ENCODE results near the gene TIGD3. TPM values are rescaled to one million over a fixed set of nuclear protein-coding genes. Genes with fewer than 3 reads are reported as not detected.

Gene TIGD3
- total and polyA plus RNA-seq, 10 of the 15 experiments (the other 5 are each of a cell fraction or from before 2014, with no cell fraction given), result 0.13 to 1.4 (median 0.57) TPM

DNA sequence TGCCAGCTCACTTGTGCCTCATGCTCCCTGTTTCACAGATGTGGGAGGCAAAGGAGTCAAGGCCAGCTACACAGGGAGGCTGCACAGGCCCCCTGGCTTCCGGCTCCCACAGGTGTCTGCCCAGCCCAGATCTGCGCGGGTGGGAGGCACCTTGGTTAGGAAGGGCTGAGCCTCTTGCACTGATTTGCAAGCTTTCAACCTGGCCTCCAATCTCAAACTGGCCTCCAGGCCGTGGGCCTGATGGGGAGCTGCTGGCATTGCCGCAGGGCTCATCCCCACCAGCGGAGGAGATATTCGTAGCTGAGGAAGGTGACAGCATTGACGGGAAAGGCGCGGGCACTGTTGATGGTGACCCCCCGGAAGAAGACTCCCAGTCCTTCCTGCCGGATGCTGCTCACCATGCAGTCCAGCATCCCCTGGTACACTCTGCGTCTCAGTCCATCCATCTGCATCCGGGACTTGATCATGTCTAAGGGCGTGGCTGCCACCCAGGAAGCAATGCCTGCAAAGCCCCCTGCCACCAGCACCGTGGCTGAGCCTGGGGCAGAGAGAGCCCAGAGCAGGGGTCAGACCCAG lies 21.7 kb downstream of the TIGD3 start (continued):
- TF ChIP-seq, protein P1, sequence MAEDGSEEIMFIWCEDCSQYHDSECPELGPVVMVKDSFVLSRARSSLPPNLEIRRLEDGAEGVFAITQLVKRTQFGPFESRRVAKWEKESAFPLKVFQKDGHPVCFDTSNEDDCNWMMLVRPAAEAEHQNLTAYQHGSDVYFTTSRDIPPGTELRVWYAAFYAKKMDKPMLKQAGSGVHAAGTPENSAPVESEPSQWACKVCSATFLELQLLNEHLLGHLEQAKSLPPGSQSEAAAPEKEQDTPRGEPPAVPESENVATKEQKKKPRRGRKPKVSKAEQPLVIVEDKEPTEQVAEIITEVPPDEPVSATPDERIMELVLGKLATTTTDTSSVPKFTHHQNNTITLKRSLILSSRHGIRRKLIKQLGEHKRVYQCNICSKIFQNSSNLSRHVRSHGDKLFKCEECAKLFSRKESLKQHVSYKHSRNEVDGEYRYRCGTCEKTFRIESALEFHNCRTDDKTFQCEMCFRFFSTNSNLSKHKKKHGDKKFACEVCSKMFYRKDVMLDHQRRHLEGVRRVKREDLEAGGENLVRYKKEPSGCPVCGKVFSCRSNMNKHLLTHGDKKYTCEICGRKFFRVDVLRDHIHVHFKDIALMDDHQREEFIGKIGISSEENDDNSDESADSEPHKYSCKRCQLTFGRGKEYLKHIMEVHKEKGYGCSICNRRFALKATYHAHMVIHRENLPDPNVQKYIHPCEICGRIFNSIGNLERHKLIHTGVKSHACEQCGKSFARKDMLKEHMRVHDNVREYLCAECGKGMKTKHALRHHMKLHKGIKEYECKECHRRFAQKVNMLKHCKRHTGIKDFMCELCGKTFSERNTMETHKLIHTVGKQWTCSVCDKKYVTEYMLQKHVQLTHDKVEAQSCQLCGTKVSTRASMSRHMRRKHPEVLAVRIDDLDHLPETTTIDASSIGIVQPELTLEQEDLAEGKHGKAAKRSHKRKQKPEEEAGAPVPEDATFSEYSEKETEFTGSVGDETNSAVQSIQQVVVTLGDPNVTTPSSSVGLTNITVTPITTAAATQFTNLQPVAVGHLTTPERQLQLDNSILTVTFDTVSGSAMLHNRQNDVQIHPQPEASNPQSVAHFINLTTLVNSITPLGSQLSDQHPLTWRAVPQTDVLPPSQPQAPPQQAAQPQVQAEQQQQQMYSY (CRISPR knock-in tag; IDR thresholded peaks at IDR 0.05), result no peak

DNA sequence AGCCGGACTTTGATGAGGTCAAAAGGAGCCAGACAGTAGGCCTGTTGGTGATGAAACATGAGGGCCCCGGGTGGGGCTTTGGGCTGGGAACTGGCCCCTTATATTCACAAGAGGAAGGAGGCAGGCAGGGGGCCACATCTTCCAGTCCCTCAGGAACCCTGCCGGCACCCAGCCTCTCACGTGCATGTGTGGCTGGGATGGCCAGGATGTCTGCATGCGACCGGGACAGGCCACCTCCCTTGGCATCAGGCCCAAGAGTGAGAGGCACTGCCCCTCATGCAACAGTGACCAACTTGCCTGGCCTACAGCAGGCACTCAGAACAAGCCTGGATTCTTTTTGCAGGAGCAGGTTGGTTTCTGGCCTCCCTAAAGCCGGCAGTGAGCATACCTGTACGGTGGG lies 22.5 kb downstream of the TIGD3 start:
- Histone ChIP-seq H3K36me3 (ENCODE audit: control insufficient read depth in 2 of 2, insufficient read depth in 2 of 2, low read length in 1 of 2) (peaks cover 0 to 3% of the 10 kb centered on the region in 2 experiments; a peak in 2 of 4 replicates), H3K4me1 (ENCODE audit: control insufficient read depth, insufficient read depth, low read length) (peaks cover 30% of the 10 kb centered on the region), H2AFZ (ENCODE audit: control insufficient read depth, low read depth, low read length) (no peak overlapping the region), H3K9ac (ENCODE audit: control insufficient read depth, insufficient read depth, low read length) (no peak overlapping the region), H3K9me3 (replicated peaks; ENCODE audit: control insufficient read depth, insufficient read depth, low read length) (no peaks in the 10 kb centered on the region), H3K4me2 (ENCODE audit: control insufficient read depth, insufficient read depth) (no peak overlapping the region), H3K27ac (ENCODE audit: control insufficient read depth, insufficient read depth) (no peak overlapping the region), H4K20me1 (ENCODE audit: control insufficient read depth, insufficient read depth) (no peaks in the 10 kb centered on the region), H3K79me2 (ENCODE audit: control insufficient read depth, insufficient read depth, low read length) (peaks cover 13% of the 10 kb centered on the region), H3K27me3 (replicated peaks in 1 of 2; ENCODE audit: control insufficient read depth in 2 of 2, insufficient read depth in 2 of 2, low read length in 1 of 2) (no peaks in the 10 kb centered on the region), H3K4me3 (no peak overlapping the region)
- BruUV-seq (replicated peaks), result no TSS peak
- TF ChIP-seq JUND (IDR thresholded peaks at IDR 0.05; ENCODE audit: low read depth, low read length) (no peak), CHD4 (IDR thresholded peaks at IDR 0.05) (no peak), NRF1 (conservative IDR thresholded peaks at IDR 0.05; ENCODE audit: low read depth, low read length) (no peak), HDAC6 (IDR thresholded peaks at IDR 0.05; ENCODE audit: unreplicated experiment) (no peak), KAT2A (conservative IDR thresholded peaks at IDR 0.05; ENCODE audit: control insufficient read depth, low read depth, low read length) (no peak), ZNF274 (IDR thresholded peaks at IDR 0.05; ENCODE audit: insufficient read depth, insufficient read length) (no peak), IKZF1 (conservative IDR thresholded peaks at IDR 0.05) (no peak)
- TF ChIP-seq, protein P2, sequence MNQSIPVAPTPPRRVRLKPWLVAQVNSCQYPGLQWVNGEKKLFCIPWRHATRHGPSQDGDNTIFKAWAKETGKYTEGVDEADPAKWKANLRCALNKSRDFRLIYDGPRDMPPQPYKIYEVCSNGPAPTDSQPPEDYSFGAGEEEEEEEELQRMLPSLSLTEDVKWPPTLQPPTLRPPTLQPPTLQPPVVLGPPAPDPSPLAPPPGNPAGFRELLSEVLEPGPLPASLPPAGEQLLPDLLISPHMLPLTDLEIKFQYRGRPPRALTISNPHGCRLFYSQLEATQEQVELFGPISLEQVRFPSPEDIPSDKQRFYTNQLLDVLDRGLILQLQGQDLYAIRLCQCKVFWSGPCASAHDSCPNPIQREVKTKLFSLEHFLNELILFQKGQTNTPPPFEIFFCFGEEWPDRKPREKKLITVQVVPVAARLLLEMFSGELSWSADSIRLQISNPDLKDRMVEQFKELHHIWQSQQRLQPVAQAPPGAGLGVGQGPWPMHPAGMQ (IDR thresholded peaks at IDR 0.05; ENCODE audit: borderline replicate concordance), result no peak
- TF ChIP-seq, protein P3, sequence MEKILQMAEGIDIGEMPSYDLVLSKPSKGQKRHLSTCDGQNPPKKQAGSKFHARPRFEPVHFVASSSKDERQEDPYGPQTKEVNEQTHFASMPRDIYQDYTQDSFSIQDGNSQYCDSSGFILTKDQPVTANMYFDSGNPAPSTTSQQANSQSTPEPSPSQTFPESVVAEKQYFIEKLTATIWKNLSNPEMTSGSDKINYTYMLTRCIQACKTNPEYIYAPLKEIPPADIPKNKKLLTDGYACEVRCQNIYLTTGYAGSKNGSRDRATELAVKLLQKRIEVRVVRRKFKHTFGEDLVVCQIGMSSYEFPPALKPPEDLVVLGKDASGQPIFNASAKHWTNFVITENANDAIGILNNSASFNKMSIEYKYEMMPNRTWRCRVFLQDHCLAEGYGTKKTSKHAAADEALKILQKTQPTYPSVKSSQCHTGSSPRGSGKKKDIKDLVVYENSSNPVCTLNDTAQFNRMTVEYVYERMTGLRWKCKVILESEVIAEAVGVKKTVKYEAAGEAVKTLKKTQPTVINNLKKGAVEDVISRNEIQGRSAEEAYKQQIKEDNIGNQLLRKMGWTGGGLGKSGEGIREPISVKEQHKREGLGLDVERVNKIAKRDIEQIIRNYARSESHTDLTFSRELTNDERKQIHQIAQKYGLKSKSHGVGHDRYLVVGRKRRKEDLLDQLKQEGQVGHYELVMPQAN (conservative IDR thresholded peaks at IDR 0.05), result no peak
- no peak for DNase-seq (ENCODE audit: low read depth, low spot score)
- WGBS (ENCODE audit: insufficient coverage, insufficient replicate concordance, low lambda C conversion rate, missing lambda C conversion rate), result 98% methylated on average over 8 of the region's 8 CpGs
- FAIRE-seq, result no peak
- ChIA-PET RAD21 (ENCODE audit: unreplicated experiment) (no interaction called here), CTCF (interaction anchor here (2.0 kb wide), 1 partner anchor 131 kb away, joined by 7 read pairs; no protein-coding TSS in a partner anchor), SMC1A (ENCODE audit: uncharacterized antibody, unreplicated experiment) (no interaction called here), POLR2A (interaction anchor here (1.9 to 2.7 kb wide), 2 partner anchors 11 to 38 kb away, joined by 8 to 14 read pairs; no protein-coding TSS in a partner anchor)
- in situ Hi-C loops (cut with MboI) (no loop called here), intact Hi-C loops (cut with micrococcal nuclease; ENCODE audit: unreplicated experiment) (no loop called here)
- no peak for ATAC-seq
